ENCODE data around the gene KCNG4.

The KCNG4 gene

DNA sequence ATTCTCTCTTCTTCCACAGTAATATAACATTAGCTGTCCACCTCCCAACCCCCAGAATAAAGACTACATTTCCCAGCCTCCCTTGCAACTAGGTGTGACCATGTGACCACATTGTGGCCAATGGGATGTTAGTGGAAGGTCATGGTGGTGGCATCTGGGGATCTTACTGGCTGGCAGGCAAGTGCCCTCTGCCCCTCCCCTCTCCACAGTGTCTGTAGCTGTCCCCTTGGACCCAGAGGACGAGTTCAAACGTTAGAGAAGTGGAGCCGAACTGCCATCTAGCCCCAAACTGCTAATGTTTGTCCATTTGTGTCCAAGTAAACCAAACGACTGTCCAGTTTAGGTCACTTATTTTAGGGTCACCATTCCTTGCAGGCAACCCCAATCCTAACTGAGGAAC, 26.6 kb upstream of the KCNG4 start:
- H3K4me3 ChIP-seq (ENCODE audit: low read depth, low read length), result no peak overlapping the region
- TF ChIP-seq, protein P1, sequence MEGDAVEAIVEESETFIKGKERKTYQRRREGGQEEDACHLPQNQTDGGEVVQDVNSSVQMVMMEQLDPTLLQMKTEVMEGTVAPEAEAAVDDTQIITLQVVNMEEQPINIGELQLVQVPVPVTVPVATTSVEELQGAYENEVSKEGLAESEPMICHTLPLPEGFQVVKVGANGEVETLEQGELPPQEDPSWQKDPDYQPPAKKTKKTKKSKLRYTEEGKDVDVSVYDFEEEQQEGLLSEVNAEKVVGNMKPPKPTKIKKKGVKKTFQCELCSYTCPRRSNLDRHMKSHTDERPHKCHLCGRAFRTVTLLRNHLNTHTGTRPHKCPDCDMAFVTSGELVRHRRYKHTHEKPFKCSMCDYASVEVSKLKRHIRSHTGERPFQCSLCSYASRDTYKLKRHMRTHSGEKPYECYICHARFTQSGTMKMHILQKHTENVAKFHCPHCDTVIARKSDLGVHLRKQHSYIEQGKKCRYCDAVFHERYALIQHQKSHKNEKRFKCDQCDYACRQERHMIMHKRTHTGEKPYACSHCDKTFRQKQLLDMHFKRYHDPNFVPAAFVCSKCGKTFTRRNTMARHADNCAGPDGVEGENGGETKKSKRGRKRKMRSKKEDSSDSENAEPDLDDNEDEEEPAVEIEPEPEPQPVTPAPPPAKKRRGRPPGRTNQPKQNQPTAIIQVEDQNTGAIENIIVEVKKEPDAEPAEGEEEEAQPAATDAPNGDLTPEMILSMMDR (IDR thresholded peaks at IDR 0.05; ENCODE audit: low read depth, low read length), result no peak

DNA sequence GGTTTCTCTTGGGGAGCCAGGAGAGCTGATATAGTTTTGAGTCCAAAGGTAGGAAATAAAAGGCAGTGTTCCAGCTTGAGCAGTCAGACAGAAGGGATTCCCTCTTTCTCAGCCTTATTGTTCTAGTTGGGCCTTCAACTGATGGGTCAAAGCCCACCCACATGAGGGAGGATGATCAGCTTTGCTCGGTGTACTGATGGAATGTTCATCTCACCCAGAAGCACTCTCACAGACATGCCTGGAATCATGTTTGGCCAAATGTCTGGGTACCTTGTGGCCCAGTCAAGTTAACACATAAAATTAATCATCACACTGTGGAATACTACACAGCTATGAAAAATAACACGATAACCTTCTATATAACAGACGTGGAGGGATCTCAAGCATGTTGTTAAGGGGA, 23.1 kb upstream of the KCNG4 start:
- TF ChIP-seq, protein P1 (IDR thresholded peaks at IDR 0.05; ENCODE audit: low read depth, low read length), result no peak
- H3K4me3 ChIP-seq (ENCODE audit: low read depth, low read length), result no peak overlapping the region

DNA sequence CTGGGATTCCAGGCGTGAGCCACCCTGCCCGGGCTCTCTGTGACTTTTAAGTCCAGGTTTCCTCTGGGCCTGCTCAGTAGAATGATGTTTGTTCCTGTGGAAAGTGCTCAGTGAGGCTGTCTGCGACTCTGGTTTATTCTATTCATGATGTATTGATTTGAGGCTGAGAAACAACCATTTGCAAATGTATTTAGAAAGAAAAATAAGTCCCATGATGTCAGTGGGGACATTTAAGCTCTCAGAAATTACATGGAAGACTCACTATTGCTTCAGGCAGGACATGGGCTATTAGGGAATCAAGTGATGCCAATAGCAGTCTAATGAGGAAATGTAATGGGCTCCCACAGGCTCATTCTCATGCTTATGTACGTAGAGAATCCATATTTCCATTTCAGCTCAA, 22.2 kb upstream of the KCNG4 start:
- TF ChIP-seq, protein P1 (IDR thresholded peaks at IDR 0.05; ENCODE audit: low read depth, low read length), result no peak
- H3K4me3 ChIP-seq (ENCODE audit: low read depth, low read length), result no peak overlapping the region

DNA sequence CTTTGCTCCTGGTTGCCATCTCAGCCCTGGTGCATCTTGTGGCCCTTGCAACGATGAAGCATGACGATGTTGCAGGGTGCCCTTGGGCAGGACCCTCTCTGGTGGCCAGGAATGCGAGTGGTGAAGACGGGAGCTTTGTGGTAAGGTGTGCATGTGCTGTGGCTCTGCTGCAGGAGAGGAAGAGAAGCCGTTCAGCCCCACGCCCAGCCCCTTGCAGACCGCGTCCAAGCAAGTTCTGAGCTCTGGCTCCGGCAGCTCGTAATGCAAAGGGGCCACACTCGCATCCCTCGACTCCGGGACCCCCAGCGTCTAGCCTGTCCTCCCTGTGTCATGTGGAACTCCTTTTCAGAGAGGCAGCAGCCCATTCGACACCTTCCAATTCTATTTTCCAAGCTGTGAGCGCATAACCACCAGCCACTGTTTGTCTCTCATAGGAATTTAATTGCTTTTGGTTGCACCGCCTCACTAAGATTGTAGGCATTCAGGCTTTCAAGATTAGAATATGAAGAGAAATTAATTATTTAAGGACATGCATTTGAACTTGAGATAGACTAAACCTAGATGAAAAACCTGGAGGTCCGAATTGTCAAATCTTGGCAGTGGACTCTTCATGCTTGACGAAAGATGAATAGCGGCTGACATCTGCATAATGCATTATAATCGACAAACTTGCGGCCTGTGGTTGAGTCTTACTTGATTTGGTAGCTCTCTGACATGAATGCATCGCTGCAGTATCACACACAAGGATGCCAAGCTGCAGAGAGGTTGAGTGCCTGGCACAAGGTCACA, 21.1 kb upstream of the KCNG4 start:
- TF ChIP-seq, protein P1 (IDR thresholded peaks at IDR 0.05; ENCODE audit: low read depth, low read length), result no peak
- no peak overlapping the region for H3K4me3 ChIP-seq (ENCODE audit: low read depth, low read length)

DNA sequence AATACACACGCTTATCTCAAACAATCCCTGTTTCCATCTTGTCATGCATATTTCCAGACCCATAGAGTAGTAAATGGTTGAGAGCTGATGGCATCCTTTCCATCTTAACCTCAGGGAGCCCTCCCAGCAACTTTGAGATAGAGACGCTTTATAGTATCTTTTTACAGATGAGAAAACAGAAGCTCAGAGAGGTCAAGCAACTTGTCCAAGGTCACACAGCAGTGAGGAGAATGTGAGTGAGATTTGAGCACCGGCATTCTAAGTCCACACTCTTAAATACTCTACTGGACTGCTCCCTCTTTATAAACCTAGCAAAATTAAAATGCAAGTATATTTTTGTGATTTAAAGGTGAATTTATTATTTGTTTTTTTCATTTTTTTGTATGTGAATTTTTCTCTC, 19.9 kb upstream of the KCNG4 start:
- TF ChIP-seq, protein P1 (IDR thresholded peaks at IDR 0.05; ENCODE audit: low read depth, low read length), result no peak
- no peak overlapping the region for H3K4me3 ChIP-seq (ENCODE audit: low read depth, low read length)

DNA sequence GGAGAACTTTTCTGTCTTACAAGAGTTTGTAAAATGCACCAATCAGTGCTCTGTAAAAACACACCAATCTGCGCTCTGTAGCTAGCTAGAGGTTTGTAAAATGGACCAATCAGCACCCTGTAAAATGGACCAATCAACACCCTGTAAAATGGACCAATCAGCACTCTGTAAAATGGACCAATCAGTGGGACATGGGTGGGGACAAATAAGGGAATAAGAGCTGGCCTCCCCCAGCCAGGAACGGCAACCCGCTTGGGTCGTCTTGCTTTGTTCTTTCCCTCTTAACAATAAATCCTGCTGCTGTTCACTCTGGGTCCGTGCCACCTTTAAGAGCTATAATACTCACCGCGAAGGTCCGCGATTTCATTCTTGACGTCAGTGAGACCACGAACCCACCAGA, 18.5 kb upstream of the KCNG4 start:
- H3K4me3 ChIP-seq (ENCODE audit: low read depth, low read length), result no peak overlapping the region
- TF ChIP-seq, protein P1 (IDR thresholded peaks at IDR 0.05; ENCODE audit: low read depth, low read length), result no peak

DNA sequence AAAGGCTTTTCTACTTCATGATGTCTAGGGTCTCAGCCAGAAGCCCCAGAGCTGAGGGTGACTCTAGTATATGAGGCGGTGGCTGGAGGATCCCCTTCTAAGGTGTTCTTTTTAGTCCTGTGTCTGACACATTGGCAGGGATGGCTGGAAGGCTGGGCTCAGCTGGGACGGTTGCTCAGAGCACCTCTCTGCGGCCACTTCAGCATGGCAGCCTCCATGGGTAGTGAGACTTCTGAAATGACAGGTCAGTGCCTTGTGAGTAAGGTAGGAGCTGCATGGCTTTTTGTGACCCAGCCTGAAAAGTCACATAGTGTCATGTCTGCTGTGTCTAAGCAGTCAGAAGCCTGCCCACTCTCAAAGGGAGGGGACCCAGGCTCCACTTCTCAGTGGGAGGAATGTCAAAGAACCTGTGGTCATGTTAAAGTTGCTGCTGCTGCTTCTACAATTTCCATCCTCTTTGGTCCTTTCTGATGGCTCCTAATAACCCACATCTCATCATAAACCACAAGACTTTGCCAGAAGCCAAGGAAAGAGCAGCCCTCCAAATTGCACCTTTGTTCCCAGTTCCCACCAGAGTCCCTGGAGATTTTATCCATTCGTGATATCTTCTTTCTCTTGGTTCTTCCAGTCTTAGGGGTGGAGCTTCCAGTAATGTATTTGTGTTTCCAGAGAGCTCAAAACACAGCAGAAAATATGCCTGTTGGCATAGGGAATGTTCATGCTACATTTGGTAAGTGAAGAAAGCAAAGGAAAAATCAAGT, 15.4 kb upstream of the KCNG4 start:
- no peak overlapping the region for H3K4me3 ChIP-seq (ENCODE audit: low read depth, low read length)
- TF ChIP-seq, protein P1 (IDR thresholded peaks at IDR 0.05; ENCODE audit: low read depth, low read length), result no peak
